Body of pancreas (tissue), 4 donors: Measurements from ENCODE around the gene APBA2. TPM values are rescaled to one million over a fixed set of nuclear protein-coding genes. Genes with fewer than 3 reads are reported as not detected.
"Not testable (repeated sequence)": the region's sequence is repeated elsewhere in the genome, so short reads cannot be mapped to it uniquely, and the experiment has no call there.

Source experiments
- ATAC-seq: fragments of 150-250 bp; one replicate; pipeline ENCODE4 v1.9.1; 2016
- DNase-seq, 4 donors: peaks; one replicate each; pipeline ENCODE4 v3.0.0-alpha.2; 2019
- H3K27ac ChIP-seq, 4 donors: fragments of 200-600 bp; sonication (generic); 1 replicate in 3 of 4; 2 replicates in 1 of 4; pipeline versions ENCODE4 v1.5.1 to v1.6.1; 2016 to 2019; ENCODE audit warnings: mild to moderate bottlenecking in 1 of 4, mixed read lengths in 1 of 4, moderate library complexity in 1 of 4
- H3K27me3 ChIP-seq, 2 donors: fragments of 200-600 bp; sonication (generic); one replicate each; pipeline ENCODE4 v1.6.0; 2016; ENCODE audit warnings: mild to moderate bottlenecking in 1 of 2
- H3K36me3 ChIP-seq, 2 donors: fragments of 200-600 bp; sonication (generic); replicated peaks in 1 of 2; 2 replicates each; pipeline ENCODE4 v1.5.1; 2016; ENCODE audit warnings: low read depth in 2 of 2; ENCODE audit not compliant: insufficient read depth in 1 of 2
- H3K4me1 ChIP-seq: fragments of 200-600 bp; sonication (generic); one replicate; pipeline ENCODE4 v1.6.0; 2016
- H3K4me3 ChIP-seq, 2 donors: fragments of 200-600 bp; sonication (generic); 1 replicate in 1 of 2; 2 replicates in 1 of 2; pipeline ENCODE4 v1.5.1; 2016 to 2019
- H3K9me3 ChIP-seq, 3 donors: fragments of 200-600 bp; sonication (generic); 1 replicate in 2 of 3; 2 replicates in 1 of 3; pipeline ENCODE4 v1.5.1; 2016
- POLR2A ChIP-seq, 3 donors: fragments of 450-650 bp; IDR thresholded peaks; one replicate each; pipeline ENCODE4 v1.6.1; 2016; ENCODE audit warnings: antibody characterized with exemption in 3 of 3, mild to moderate bottlenecking in 2 of 3
- WGBS, 2 donors: methylation state at CpG; one replicate each; pipeline ENCODE4 v1.1.5; 2017; 5-methylcytosine and 5-hydroxymethylcytosine counted together
- intact Hi-C: fragments of 100-400 bp; cut with DNase I; formaldehyde crosslinking; loops from one replicate; pipeline ENCODE4 v1.15.1; 2023
- total RNA-seq, 2 donors: library from RNA; depleted of rRNA; stranded (reverse); fragments of >200 nt; gene quantifications; one replicate each; pipeline ENCODE4 v1.1.0, GENCODE V29; 2016
- TF ChIP-seq, protein P1 (sequence below), 7 experiments: fragments of 450-650 bp in 4 of 7; fragments of 200-600 bp in 3 of 7; sonication (generic) in 3 of 7; IDR thresholded peaks; one replicate each; pipeline ENCODE4 v1.5.1; 2016 to 2019; ENCODE audit warnings: antibody characterized with exemption in 7 of 7

Gene APBA2
- total RNA-seq, 2 donors from 2014 or later = 13.2 to 29.0 TPM

- WGBS, 2 donors = 75 to 83% methylated on average over 9 of the region's 9 CpGs
- intact Hi-C loops = no loop called here
- Histone ChIP-seq H3K4me1 (no peaks in the 10 kb centered on the region), H3K27me3 (no peaks in the 10 kb centered on the region), H3K36me3 (no peaks in the 10 kb centered on the region), H3K27ac (no peak overlapping the region), H3K4me3 (no peak overlapping the region), H3K9me3 (no peaks in the 10 kb centered on the region)
- TF ChIP-seq POLR2A (IDR thresholded peaks at IDR 0.05) = no peak
- TF ChIP-seq, protein P1, sequence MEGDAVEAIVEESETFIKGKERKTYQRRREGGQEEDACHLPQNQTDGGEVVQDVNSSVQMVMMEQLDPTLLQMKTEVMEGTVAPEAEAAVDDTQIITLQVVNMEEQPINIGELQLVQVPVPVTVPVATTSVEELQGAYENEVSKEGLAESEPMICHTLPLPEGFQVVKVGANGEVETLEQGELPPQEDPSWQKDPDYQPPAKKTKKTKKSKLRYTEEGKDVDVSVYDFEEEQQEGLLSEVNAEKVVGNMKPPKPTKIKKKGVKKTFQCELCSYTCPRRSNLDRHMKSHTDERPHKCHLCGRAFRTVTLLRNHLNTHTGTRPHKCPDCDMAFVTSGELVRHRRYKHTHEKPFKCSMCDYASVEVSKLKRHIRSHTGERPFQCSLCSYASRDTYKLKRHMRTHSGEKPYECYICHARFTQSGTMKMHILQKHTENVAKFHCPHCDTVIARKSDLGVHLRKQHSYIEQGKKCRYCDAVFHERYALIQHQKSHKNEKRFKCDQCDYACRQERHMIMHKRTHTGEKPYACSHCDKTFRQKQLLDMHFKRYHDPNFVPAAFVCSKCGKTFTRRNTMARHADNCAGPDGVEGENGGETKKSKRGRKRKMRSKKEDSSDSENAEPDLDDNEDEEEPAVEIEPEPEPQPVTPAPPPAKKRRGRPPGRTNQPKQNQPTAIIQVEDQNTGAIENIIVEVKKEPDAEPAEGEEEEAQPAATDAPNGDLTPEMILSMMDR (IDR thresholded peaks at IDR 0.05) = no peak
- ATAC-seq = no peak
- DNase-seq = no peak
Measured at GRCh38 chr15:29043736-29044502, 158.1 kb downstream of the APBA2 start.

DNA sequence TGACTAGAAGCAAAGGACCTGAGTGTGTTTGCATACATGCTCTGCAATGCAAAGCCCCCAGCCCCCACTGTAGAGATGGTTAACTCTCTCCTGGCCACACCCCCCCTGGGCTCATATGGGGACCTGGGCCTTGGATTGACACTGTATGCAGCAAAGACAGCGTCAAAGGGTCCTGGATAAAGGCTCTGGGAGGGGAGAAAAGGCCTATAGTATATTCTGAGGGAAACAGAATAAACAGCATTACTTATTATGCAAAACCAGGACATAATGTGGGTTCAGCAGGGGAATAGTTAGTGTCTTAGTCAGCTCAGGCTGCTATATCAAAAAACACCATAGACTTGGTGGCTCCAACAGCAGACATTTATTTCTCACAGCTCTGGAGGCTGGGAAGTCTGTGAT lies 158.7 kb downstream of the APBA2 start:
- Histone ChIP-seq H3K36me3 (no peaks in the 10 kb centered on the region), H3K4me1 (no peaks in the 10 kb centered on the region), H3K27ac (no peak overlapping the region), H3K27me3 (no peaks in the 10 kb centered on the region), H3K4me3 (no peak overlapping the region), H3K9me3 (no peaks in the 10 kb centered on the region)
- TF ChIP-seq POLR2A (IDR thresholded peaks at IDR 0.05) = no peak
- TF ChIP-seq, protein P1 (IDR thresholded peaks at IDR 0.05) = no peak
- intact Hi-C loops = no loop called here
- no peak for ATAC-seq
- 100% methylated on average over 1 of the region's 1 CpG for WGBS, 2 donors
- DNase-seq = no peak

GRCh38 chr15:29045161-29045560 lies 159.4 kb downstream of the APBA2 start:
- H3K4me3 ChIP-seq, H3K27me3 ChIP-seq, intact Hi-C loops, H3K4me1 ChIP-seq, H3K27ac ChIP-seq, DNase-seq, H3K36me3 ChIP-seq, ATAC-seq, H3K9me3 ChIP-seq: not testable (repeated sequence)
- 96 to 98% methylated on average over 7 of the region's 7 CpGs for whole genome bisulfite sequencing, 2 donors

DNA sequence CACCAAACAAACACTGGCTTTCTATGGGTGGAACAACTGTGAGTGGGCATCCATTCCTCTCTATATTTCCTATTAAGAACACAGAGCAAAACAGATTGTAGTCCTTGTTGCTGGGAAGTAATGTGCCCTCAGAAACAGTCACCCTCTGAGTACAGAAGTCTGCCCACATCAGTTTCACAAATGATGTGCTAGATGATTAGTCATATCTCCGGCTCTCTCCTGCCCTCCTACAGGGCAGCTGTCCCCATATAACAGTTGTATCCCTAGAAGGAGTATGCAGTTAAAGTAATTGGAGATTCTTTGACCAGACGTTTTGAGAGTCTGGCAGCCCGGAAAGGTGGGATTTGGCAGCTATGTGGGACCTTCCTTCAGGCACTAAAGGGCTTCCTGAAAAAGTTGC lies 159.9 kb downstream of the APBA2 start:
- TF ChIP-seq, protein P1 (IDR thresholded peaks at IDR 0.05) = no peak
- TF ChIP-seq POLR2A (IDR thresholded peaks at IDR 0.05) = no peak
- Histone ChIP-seq H3K9me3 (no peaks in the 10 kb centered on the region), H3K36me3 (no peaks in the 10 kb centered on the region), H3K27ac (no peak overlapping the region), H3K4me3 (no peak overlapping the region), H3K27me3 (no peaks in the 10 kb centered on the region), H3K4me1 (no peaks in the 10 kb centered on the region)
- no peak for ATAC-seq
- intact Hi-C loops = no loop called here
- 70 to 75% methylated on average over 3 of the region's 3 CpGs for WGBS, 2 donors
- no peak for DNase-seq

DNA sequence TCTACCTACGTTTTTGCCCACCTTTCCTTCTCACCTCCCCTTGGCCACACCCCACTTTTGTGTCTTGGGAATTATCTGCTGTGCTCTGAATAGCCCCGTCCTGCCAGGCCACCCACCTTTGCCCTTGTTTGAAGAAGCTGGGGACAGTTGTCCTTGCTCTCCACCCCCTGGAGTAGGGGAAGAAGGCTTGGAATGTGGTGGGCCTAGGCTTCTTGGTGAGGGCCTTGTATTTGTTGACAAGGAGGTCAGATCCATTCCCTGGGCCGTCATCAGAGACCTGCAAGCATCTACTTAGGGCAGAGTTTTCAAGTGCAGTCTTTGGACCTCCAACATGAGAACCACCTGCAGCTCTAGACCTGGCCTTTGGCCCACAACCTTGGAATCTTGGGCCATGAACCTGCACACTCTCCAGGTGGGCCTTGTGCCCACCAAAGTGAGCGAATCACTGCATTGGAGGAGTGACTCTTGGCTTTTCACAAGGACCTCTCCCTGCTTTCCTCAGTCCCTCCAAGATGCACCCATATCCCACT lies 160.6 kb downstream of the APBA2 start:
- Histone ChIP-seq H3K36me3 (no peaks in the 10 kb centered on the region), H3K27ac (no peak overlapping the region), H3K9me3 (no peaks in the 10 kb centered on the region), H3K4me1 (no peaks in the 10 kb centered on the region), H3K4me3 (no peak overlapping the region), H3K27me3 (no peaks in the 10 kb centered on the region)
- no peak for ATAC-seq
- no peak for TF ChIP-seq POLR2A (IDR thresholded peaks at IDR 0.05)
- TF ChIP-seq, protein P1 (IDR thresholded peaks at IDR 0.05) = no peak
- intact Hi-C loops = no loop called here
- 75 to 89% methylated on average over 4 of the region's 4 CpGs for WGBS, 2 donors
- DNase-seq = no peak
